Neuronal stem cell (in vitro differentiated cells): Measurements from ENCODE around the gene LHX1.

Source experiments
- DNase-seq: peaks from one replicate; pipeline ENCODE4 v3.0.0-alpha.2; 2013; ENCODE audit warnings: low spot score
- H2AFZ ChIP-seq: one replicate; pipeline ENCODE4 v1.6.1; 2013; ENCODE audit warnings: mild to moderate bottlenecking, low read length, inconsistent platforms
- H2AK5ac ChIP-seq: 2 replicates; pipeline ENCODE4 v1.6.1; 2013; ENCODE audit warnings: low read depth, mild to moderate bottlenecking, inconsistent platforms, low read length, moderate library complexity, mixed read lengths
- H2BK120ac ChIP-seq: 2 replicates; pipeline ENCODE4 v1.6.1; 2013; ENCODE audit warnings: low read depth, mild to moderate bottlenecking, inconsistent platforms, low read length, moderate library complexity, mixed read lengths
- H2BK12ac ChIP-seq: one replicate; pipeline ENCODE4 v1.6.1; 2013; ENCODE audit warnings: low read length, inconsistent platforms
- H2BK15ac ChIP-seq: 2 replicates; pipeline ENCODE4 v1.6.1; 2013; ENCODE audit warnings: mild to moderate bottlenecking, low read length, inconsistent platforms, mixed read lengths
- H2BK5ac ChIP-seq: one replicate; pipeline ENCODE4 v1.6.1; 2013; ENCODE audit warnings: inconsistent platforms, mild to moderate bottlenecking, low read length, moderate library complexity
- H3K14ac ChIP-seq: one replicate; pipeline ENCODE4 v1.6.1; 2013; ENCODE audit warnings: low read length, inconsistent platforms
- H3K18ac ChIP-seq: 2 replicates; pipeline ENCODE4 v1.6.1; 2013; ENCODE audit warnings: low read length, inconsistent platforms
- H3K23ac ChIP-seq: 2 replicates; pipeline ENCODE4 v1.6.1; 2013; ENCODE audit warnings: low read depth, mild to moderate bottlenecking, mixed read lengths, low read length, inconsistent platforms; ENCODE audit not compliant: poor library complexity
- H3K27ac ChIP-seq: replicated peaks from 3 replicates; pipeline ENCODE4 v1.5.1; 2013; ENCODE audit warnings: low read length, inconsistent platforms
- H3K27me3 ChIP-seq, 3 experiments: 2 replicates each; pipeline ENCODE4 v1.6.1; 2013; ENCODE audit warnings: low read length in 3 of 3, mild to moderate bottlenecking in 2 of 3, inconsistent platforms in 1 of 3, low read depth in 1 of 3, mixed read lengths in 1 of 3, moderate library complexity in 1 of 3; ENCODE audit not compliant: control insufficient read depth in 3 of 3, insufficient read depth in 3 of 3
- H3K36me3 ChIP-seq, 2 donors: replicated peaks in 1 of 2; 2 replicates each; pipeline ENCODE4 v1.6.1; 2013; ENCODE audit warnings: low read length in 2 of 2; ENCODE audit not compliant: control insufficient read depth in 2 of 2, insufficient read depth in 2 of 2
- H3K4ac ChIP-seq: 2 replicates; pipeline ENCODE4 v1.6.1; 2013; ENCODE audit warnings: inconsistent platforms, mild to moderate bottlenecking, low read length, moderate library complexity
- H3K4me1 ChIP-seq, 2 donors: 1 replicate in 1 of 2; 2 replicates in 1 of 2; pipeline ENCODE4 v1.6.1; 2013; ENCODE audit warnings: low read length in 2 of 2, low read depth in 1 of 2; ENCODE audit not compliant: control insufficient read depth in 2 of 2, insufficient read depth in 1 of 2
- H3K4me2 ChIP-seq: one replicate; pipeline ENCODE4 v1.6.1; 2013; ENCODE audit warnings: mild to moderate bottlenecking, low read length, inconsistent platforms; ENCODE audit not compliant: insufficient read depth, poor library complexity, severe bottlenecking
- H3K4me3 ChIP-seq, 2 donors: 2 replicates each; pipeline ENCODE4 v1.5.1; 2013; ENCODE audit warnings: low read length in 2 of 2, mild to moderate bottlenecking in 2 of 2, inconsistent platforms in 1 of 2, moderate library complexity in 1 of 2
- H3K79me1 ChIP-seq: one replicate; pipeline ENCODE4 v1.6.1; 2013; ENCODE audit warnings: low read depth, mild to moderate bottlenecking, inconsistent platforms, low read length, moderate library complexity
- H3K9ac ChIP-seq: one replicate; pipeline ENCODE4 v1.6.1; 2013; ENCODE audit warnings: mild to moderate bottlenecking, low read depth, low read length, inconsistent platforms; ENCODE audit not compliant: poor library complexity
- H3K9me3 ChIP-seq, 2 donors: replicated peaks in 1 of 2; 2 replicates each; pipeline versions ENCODE3 to v1.6.1; 2013; ENCODE audit warnings: low read length in 2 of 2, mild to moderate bottlenecking in 2 of 2, inconsistent platforms in 1 of 2, low read depth in 1 of 2, mixed read lengths in 1 of 2, moderate library complexity in 1 of 2; ENCODE audit not compliant: control insufficient read depth in 2 of 2, insufficient read depth in 1 of 2
- H4K8ac ChIP-seq: one replicate; pipeline ENCODE4 v1.6.1; 2013; ENCODE audit warnings: low read depth, mild to moderate bottlenecking, inconsistent platforms, low read length, moderate library complexity
- H4K91ac ChIP-seq: one replicate; pipeline ENCODE4 v1.6.1; 2013; ENCODE audit warnings: low read length, low read depth, mild to moderate bottlenecking, inconsistent platforms; ENCODE audit not compliant: poor library complexity
- WGBS, 2 donors: extraction: QIAGEN DNeasy Blood & Tissue Kit; methylation state at CpG; one replicate each; pipeline ENCODE4 v1.1.7; 2013; ENCODE audit warnings: missing lambda C conversion rate in 2 of 2, mixed read lengths in 1 of 2; ENCODE audit not compliant: insufficient read length in 2 of 2, insufficient replicate concordance in 1 of 2; ENCODE audit errors: extremely low coverage in 2 of 2; 5-methylcytosine and 5-hydroxymethylcytosine counted together

LHX1 gene

DNA sequence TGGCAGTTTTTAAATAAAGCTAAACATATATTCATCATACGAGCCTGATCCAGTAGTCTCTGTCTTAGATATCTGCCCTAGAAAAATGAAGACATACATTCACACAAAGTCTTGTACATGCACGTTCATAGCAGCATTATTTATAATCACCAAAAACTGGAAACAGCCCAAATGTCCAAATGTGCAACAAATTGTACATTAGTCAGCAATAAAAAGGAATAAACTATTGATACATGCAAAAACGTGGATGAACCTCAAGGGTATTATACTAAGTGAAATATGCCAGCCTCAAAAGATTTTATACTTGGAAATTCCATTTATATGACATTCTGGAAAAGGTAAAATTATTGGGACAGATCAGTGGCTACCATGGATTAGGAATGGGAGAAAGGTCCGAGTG lies 34.2 kb downstream of the LHX1 start:
- no peak overlapping the region for H2BK15ac ChIP-seq
- H2BK5ac ChIP-seq: no peak overlapping the region
- WGBS, 2 donors: no CpG with 5 or more reads among the region's 4 CpGs
- no peak overlapping the region for H2AFZ ChIP-seq
- H2BK120ac ChIP-seq: no peak overlapping the region
- no peak overlapping the region for H2BK12ac ChIP-seq
- no peak overlapping the region for H2AK5ac ChIP-seq
- H3K23ac ChIP-seq: no peak overlapping the region
- H3K9ac ChIP-seq: no peak overlapping the region
- no peak overlapping the region for H3K4me2 ChIP-seq
- H3K4ac ChIP-seq: no peak overlapping the region
- H3K27me3 ChIP-seq: no peaks in the 10 kb centered on the region
- H3K79me1 ChIP-seq: no peaks in the 10 kb centered on the region
- H3K4me3 ChIP-seq: no peak overlapping the region
- no peak overlapping the region for H3K18ac ChIP-seq
- DNase-seq: no peak
- H3K14ac ChIP-seq: no peak overlapping the region
- peaks cover 1 to 47% of the 10 kb centered on the region in 2 donors for H3K36me3 ChIP-seq
- no peak overlapping the region for H3K27ac ChIP-seq
- no peak overlapping the region for H4K91ac ChIP-seq
- H4K8ac ChIP-seq: no peak overlapping the region
- peaks cover 0 to 11% of the 10 kb centered on the region in 2 donors for H3K9me3 ChIP-seq
- H3K4me1 ChIP-seq: peaks cover 0 to 3% of the 10 kb centered on the region in 2 donors

DNA sequence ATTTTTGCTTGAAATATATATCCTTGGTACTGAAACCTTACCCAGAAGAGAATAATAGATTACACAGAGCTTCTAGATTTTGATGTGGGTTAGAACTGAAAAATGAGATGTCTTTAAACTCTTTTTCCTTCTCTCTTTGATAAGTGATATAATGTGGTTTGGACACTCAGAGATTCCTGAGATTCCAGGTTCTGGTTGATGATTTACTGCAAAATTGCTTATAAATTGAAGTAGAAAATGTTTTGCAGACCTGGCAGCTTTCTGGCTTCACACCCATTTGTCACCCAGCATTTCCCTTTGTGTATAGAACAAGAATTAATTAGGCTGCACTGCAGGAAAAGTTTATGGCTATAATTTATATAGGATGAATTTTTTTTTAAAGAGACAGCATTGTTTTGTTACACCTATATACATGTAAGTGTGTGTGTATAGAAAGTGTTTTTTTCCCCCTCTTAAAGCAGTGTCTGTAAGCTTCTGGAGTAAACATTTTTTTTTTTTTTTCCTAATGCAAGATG lies 35.0 kb downstream of the LHX1 start:
- Histone ChIP-seq H3K79me1 (no peaks in the 10 kb centered on the region), H4K91ac (no peak overlapping the region), H3K9me3 (peaks cover 0 to 11% of the 10 kb centered on the region in 2 donors), H3K18ac (no peak overlapping the region), H4K8ac (no peak overlapping the region), H2AK5ac (no peak overlapping the region), H2BK120ac (no peak overlapping the region), H3K14ac (no peak overlapping the region), H3K4me1 (peaks cover 0 to 3% of the 10 kb centered on the region in 2 donors), H3K4ac (no peak overlapping the region), H3K23ac (no peak overlapping the region), H3K4me2 (no peak overlapping the region), H3K27ac (no peak overlapping the region), H3K4me3 (no peak overlapping the region), H2AFZ (no peak overlapping the region), H3K27me3 (no peaks in the 10 kb centered on the region), H2BK5ac (no peak overlapping the region), H3K9ac (no peak overlapping the region), H3K36me3 (peaks cover 1 to 39% of the 10 kb centered on the region in 2 donors), H2BK15ac (no peak overlapping the region), H2BK12ac (no peak overlapping the region)
- no peak for DNase-seq

DNA sequence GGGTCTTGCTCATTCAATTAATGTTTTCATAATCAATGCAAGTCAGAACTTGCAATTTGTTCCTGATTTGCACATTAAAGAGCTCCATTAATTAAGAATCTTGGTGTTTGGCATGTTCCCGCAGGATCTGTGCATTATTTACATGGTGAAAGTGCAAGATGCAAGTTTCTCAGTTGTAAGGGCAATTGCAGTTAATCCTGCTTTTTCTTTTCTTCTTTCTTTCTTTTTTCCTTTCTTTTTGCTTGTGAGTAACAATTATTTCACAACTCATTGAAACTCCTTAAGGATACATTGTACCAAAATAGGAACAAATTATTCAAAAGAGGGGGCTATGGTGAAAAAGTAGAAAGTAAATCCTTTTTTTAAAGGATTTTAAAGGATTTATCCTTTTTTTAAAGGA lies 35.6 kb downstream of the LHX1 start:
- Histone ChIP-seq H3K27me3 (no peaks in the 10 kb centered on the region), H2BK12ac (no peak overlapping the region), H3K9me3 (peaks cover 0 to 11% of the 10 kb centered on the region in 2 donors), H4K91ac (no peak overlapping the region), H2AFZ (no peak overlapping the region), H3K9ac (no peak overlapping the region), H2BK15ac (no peak overlapping the region), H3K18ac (no peak overlapping the region), H3K27ac (peak overlapping the region; percentile 42), H3K36me3 (peaks cover 1 to 34% of the 10 kb centered on the region in 2 donors), H3K23ac (no peak overlapping the region), H3K14ac (no peak overlapping the region), H3K4me3 (no peak overlapping the region), H3K4me1 (peaks cover 0 to 3% of the 10 kb centered on the region in 2 donors), H2AK5ac (no peak overlapping the region), H3K4me2 (no peak overlapping the region), H3K79me1 (no peaks in the 10 kb centered on the region), H4K8ac (no peak overlapping the region), H3K4ac (no peak overlapping the region), H2BK120ac (no peak overlapping the region), H2BK5ac (no peak overlapping the region)
- no CpG with 5 or more reads among the region's 1 CpG for WGBS, 2 donors
- no peak for DNase-seq

DNA sequence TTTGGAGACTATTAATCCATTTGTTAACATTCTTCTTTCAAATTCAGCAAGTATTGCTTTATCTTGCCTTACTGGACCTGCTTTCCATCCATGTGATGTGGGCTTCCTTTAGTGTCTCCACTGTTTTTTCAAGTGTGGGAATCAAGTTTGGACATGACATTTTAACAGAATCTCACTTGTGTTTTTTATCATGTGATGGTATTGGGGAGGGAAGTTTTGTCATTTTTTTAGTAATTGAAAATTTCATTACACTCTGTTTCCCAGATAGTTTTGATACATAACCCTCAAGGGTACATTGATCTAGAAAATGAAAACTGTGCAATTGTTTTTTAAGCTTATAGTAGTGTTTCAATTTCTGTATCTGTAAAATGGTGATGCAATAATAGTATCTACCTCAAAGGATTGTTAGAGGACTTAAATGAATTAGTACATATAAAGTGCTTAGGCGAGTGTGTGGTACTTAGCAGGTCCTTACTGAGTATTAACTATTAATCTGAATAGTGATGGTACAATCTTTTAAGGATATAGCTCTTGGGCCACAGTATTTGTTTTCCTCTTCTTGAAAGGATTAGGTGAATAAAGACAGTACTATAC lies 38.7 kb downstream of the LHX1 start:
- H3K14ac ChIP-seq: no peak overlapping the region
- no peak overlapping the region for H3K27ac ChIP-seq
- no peak overlapping the region for H2AFZ ChIP-seq
- H3K4me1 ChIP-seq: peaks cover 0 to 3% of the 10 kb centered on the region in 2 donors
- no peak overlapping the region for H2BK5ac ChIP-seq
- no peak overlapping the region for H4K8ac ChIP-seq
- no peak overlapping the region for H2AK5ac ChIP-seq
- no peak overlapping the region for H2BK12ac ChIP-seq
- no peaks in the 10 kb centered on the region for H3K27me3 ChIP-seq
- no peak overlapping the region for H3K9ac ChIP-seq
- peaks cover 0 to 7% of the 10 kb centered on the region in 2 donors for H3K36me3 ChIP-seq
- H3K18ac ChIP-seq: no peak overlapping the region
- H2BK15ac ChIP-seq: no peak overlapping the region
- H3K23ac ChIP-seq: no peak overlapping the region
- no CpG with 5 or more reads among the region's 1 CpG for WGBS, 2 donors
- H3K79me1 ChIP-seq: no peaks in the 10 kb centered on the region
- no peaks in the 10 kb centered on the region for H3K9me3 ChIP-seq
- H4K91ac ChIP-seq: no peak overlapping the region
- DNase-seq: no peak
- H2BK120ac ChIP-seq: no peak overlapping the region
- H3K4me2 ChIP-seq: no peak overlapping the region
- H3K4me3 ChIP-seq: no peak overlapping the region
- H3K4ac ChIP-seq: no peak overlapping the region
